OCI-LY1 (cell line): Measurements from ENCODE around the gene SF3A1.

ENCODE experiments used
- EZH2 ChIP-seq: fragments of 200-600 bp; sonication (generic), shearing (Covaris generic); IDR thresholded peaks from 2 replicates; pipeline ENCODE4 v1.8.0; 2017; ENCODE audit warnings: borderline replicate concordance, mixed run types, mild to moderate bottlenecking, antibody characterized with exemption, low read length, moderate library complexity, mixed read lengths
- TF ChIP-seq, protein P1 (sequence below): fragments of 200-600 bp; sonication (generic), shearing (Covaris generic); IDR thresholded peaks from 2 replicates; pipeline ENCODE4 v1.5.1; 2017; ENCODE audit warnings: mild to moderate bottlenecking, antibody characterized with exemption, low read length, moderate library complexity, mixed read lengths

DNA sequence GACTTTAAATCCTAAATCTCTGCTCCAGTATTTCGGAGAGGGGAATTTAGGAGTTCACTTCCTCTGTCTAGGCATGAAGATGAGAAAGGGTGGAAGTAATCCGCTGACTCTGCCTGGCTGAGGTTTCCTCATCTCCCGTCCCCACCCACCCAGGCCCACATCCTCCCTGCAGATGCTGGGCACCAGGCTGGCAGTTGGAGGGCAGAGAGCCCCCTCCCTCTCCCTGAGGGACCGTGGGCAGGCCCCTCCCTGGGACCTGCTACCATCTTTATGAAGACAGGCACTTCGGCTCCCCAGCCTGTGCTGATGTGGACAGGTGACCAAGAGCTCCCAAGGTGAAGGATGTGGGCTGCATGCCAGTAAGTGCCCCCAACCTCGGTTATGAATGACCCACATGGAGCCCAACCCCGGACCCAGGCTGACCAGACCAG is 74.1 kb downstream of the SF3A1 start:
- TF ChIP-seq, protein P1, sequence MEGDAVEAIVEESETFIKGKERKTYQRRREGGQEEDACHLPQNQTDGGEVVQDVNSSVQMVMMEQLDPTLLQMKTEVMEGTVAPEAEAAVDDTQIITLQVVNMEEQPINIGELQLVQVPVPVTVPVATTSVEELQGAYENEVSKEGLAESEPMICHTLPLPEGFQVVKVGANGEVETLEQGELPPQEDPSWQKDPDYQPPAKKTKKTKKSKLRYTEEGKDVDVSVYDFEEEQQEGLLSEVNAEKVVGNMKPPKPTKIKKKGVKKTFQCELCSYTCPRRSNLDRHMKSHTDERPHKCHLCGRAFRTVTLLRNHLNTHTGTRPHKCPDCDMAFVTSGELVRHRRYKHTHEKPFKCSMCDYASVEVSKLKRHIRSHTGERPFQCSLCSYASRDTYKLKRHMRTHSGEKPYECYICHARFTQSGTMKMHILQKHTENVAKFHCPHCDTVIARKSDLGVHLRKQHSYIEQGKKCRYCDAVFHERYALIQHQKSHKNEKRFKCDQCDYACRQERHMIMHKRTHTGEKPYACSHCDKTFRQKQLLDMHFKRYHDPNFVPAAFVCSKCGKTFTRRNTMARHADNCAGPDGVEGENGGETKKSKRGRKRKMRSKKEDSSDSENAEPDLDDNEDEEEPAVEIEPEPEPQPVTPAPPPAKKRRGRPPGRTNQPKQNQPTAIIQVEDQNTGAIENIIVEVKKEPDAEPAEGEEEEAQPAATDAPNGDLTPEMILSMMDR: no peak
- no peak for TF ChIP-seq EZH2
